GM19043 (cell line): ENCODE results near the gene ENDOG.
"Not testable (repeated sequence)": the region's sequence is repeated elsewhere in the genome, so short reads cannot be mapped to it uniquely, and the experiment has no call there.

Experiments used
- ATAC-seq: cut with Tn5 transposase; IDR thresholded peaks from one replicate; pipeline ENCODE4 v1.9.1; 2021; ENCODE audit warnings: low read depth; ENCODE audit not compliant: unreplicated experiment

ENDOG gene

GRCh38 chr9:128825923-128826700 lies 7.8 kb downstream of the ENDOG start:
- no peak for ATAC-seq

GRCh38 chr9:128828267-128828666 lies 10.0 kb downstream of the ENDOG start:
- ATAC-seq = no peak

GRCh38 chr9:128828719-128829452 lies 10.6 kb downstream of the ENDOG start:
- peak; percentile 8 for ATAC-seq

GRCh38 chr9:128829477-128830251 lies 11.4 kb downstream of the ENDOG start, which contains the start of gene SPOUT1:
SPOUT1 (minus strand) TSS chr9:128829794; CDS start chr9:128829780, 14 bp downstream.
- ATAC-seq = peak; percentile 97

- no peak for ATAC-seq
Observed at GRCh38 chr9:128833696-128834095, 15.4 kb downstream of the ENDOG start.

GRCh38 chr9:128835246-128836210 lies 17.2 kb downstream of the ENDOG start:
- no peak for ATAC-seq

GRCh38 chr9:128836509-128837145 lies 18.3 kb downstream of the ENDOG start:
- no peak for ATAC-seq

GRCh38 chr9:128838338-128838737 lies 20.0 kb downstream of the ENDOG start:
- ATAC-seq = no peak

- ATAC-seq = no peak
Observed at GRCh38 chr9:128840524-128840923, 22.2 kb downstream of the ENDOG start.

- ATAC-seq = no peak
Observed at GRCh38 chr9:128841694-128842492, 23.6 kb downstream of the ENDOG start.

- ATAC-seq = not testable (repeated sequence)
Observed at GRCh38 chr9:128843171-128843570, 24.9 kb downstream of the ENDOG start.

GRCh38 chr9:128845186-128845931 lies 27.1 kb downstream of the ENDOG start:
- no peak for ATAC-seq

- ATAC-seq = no peak
Observed at GRCh38 chr9:128846680-128847030, 28.4 kb downstream of the ENDOG start.

GRCh38 chr9:128847803-128848202 lies 29.5 kb downstream of the ENDOG start:
- no peak for ATAC-seq

GRCh38 chr9:128851024-128851423 lies 32.7 kb downstream of the ENDOG start:
- ATAC-seq = not testable (repeated sequence)

GRCh38 chr9:128851779-128852600 lies 33.7 kb downstream of the ENDOG start:
- not testable (repeated sequence) for ATAC-seq

- ATAC-seq = not testable (repeated sequence)
Observed at GRCh38 chr9:128852646-128853045, 34.3 kb downstream of the ENDOG start.
